HEK293 (cell line): ENCODE results near the gene PACS1.

Experiments
- ZNF114 ChIP-seq: fragments of 450-650 bp; formaldehyde crosslinking; IDR thresholded peaks from 2 replicates; pipeline ENCODE4 v1.5.0; 2017; ENCODE audit warnings: missing biosample characterization, missing genetic modification characterization
- ZNF121 ChIP-seq: fragments of 450-650 bp; formaldehyde crosslinking; IDR thresholded peaks from 2 replicates; pipeline ENCODE4 v1.5.1; 2016; ENCODE audit warnings: missing biosample characterization, missing genetic modification characterization
- ZNF510 ChIP-seq: fragments of 450-650 bp; formaldehyde crosslinking; IDR thresholded peaks from 2 replicates; pipeline ENCODE4 v1.5.1; 2018; ENCODE audit warnings: mild to moderate bottlenecking, missing genetic modification characterization, missing biosample characterization; ENCODE audit not compliant: insufficient replicate concordance
- ZSCAN30 ChIP-seq: fragments of 450-650 bp; IDR thresholded peaks from 2 replicates; pipeline ENCODE4 v1.5.1; 2018; ENCODE audit warnings: missing biosample characterization, mild to moderate bottlenecking, missing genetic modification characterization, moderate library complexity
- TF ChIP-seq, protein P1 (sequence below): fragments of 450-650 bp; formaldehyde crosslinking; IDR thresholded peaks from 2 replicates; pipeline ENCODE4 v1.5.1; 2016; ENCODE audit warnings: missing biosample characterization, missing genetic modification characterization
- TF ChIP-seq, protein P2 (sequence below): fragments of 450-650 bp; formaldehyde crosslinking; IDR thresholded peaks from 2 replicates; pipeline ENCODE4 v1.5.1; 2016; ENCODE audit warnings: missing biosample characterization, missing genetic modification characterization

DNA sequence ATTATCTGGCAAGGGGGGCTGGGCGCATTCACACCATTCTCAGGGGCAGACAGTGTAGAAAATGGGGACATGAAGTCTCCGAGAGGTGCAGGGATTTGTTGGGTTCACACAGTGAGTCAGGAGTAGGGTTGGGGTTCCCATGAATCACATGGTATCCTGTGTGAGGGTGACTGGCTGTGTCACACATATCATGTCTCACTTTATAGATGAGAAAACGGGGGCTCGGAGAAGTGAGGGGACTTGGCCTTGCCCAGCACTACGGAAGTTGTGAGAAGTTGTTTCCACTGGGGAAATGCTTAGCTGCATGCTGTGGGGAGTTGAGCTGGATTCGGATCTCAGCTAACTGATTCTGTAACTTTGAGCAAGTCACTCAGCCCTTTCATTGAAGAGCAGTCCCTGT is 25.3 kb upstream of the PACS1 start:
- TF ChIP-seq ZNF510 (tag by site-specific recombination) (no peak), ZNF114 (tag by site-specific recombination) (no peak), ZSCAN30 (tag by site-specific recombination) (no peak), ZNF121 (tag by site-specific recombination) (no peak)
- TF ChIP-seq, protein P1, sequence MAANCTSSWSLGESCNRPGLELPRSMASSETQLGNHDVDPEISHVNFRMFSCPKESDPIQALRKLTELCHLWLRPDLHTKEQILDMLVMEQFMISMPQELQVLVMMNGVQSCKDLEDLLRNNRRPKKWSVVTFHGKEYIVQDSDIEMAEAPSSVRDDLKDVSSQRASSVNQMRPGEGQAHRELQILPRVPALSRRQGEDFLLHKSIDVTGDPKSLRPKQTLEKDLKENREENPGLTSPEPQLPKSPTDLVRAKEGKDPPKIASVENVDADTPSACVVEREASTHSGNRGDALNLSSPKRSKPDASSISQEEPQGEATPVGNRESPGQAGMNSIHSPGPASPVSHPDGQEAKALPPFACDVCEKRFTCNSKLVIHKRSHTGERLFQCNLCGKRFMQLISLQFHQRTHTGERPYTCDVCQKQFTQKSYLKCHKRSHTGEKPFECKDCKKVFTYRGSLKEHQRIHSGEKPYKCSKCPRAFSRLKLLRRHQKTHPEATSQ = no peak
- TF ChIP-seq, protein P2, sequence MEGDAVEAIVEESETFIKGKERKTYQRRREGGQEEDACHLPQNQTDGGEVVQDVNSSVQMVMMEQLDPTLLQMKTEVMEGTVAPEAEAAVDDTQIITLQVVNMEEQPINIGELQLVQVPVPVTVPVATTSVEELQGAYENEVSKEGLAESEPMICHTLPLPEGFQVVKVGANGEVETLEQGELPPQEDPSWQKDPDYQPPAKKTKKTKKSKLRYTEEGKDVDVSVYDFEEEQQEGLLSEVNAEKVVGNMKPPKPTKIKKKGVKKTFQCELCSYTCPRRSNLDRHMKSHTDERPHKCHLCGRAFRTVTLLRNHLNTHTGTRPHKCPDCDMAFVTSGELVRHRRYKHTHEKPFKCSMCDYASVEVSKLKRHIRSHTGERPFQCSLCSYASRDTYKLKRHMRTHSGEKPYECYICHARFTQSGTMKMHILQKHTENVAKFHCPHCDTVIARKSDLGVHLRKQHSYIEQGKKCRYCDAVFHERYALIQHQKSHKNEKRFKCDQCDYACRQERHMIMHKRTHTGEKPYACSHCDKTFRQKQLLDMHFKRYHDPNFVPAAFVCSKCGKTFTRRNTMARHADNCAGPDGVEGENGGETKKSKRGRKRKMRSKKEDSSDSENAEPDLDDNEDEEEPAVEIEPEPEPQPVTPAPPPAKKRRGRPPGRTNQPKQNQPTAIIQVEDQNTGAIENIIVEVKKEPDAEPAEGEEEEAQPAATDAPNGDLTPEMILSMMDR (tag by site-specific recombination) = no peak
